HG03439 (cell line): Measurements from ENCODE around the gene HOXA3.

Experiments used
- ATAC-seq: cut with Tn5 transposase; IDR thresholded peaks from one replicate; pipeline ENCODE4 v1.9.1; 2021; ENCODE audit warnings: mild to moderate bottlenecking, moderate library complexity; ENCODE audit not compliant: unreplicated experiment

Gene HOXA3

GRCh38 chr7:27189997-27190748, 37.8 kb upstream of the HOXA3 start:
- no peak for ATAC-seq

GRCh38 chr7:27189295-27189996, 37.1 kb upstream of the HOXA3 start:
- ATAC-seq: no peak

DNA sequence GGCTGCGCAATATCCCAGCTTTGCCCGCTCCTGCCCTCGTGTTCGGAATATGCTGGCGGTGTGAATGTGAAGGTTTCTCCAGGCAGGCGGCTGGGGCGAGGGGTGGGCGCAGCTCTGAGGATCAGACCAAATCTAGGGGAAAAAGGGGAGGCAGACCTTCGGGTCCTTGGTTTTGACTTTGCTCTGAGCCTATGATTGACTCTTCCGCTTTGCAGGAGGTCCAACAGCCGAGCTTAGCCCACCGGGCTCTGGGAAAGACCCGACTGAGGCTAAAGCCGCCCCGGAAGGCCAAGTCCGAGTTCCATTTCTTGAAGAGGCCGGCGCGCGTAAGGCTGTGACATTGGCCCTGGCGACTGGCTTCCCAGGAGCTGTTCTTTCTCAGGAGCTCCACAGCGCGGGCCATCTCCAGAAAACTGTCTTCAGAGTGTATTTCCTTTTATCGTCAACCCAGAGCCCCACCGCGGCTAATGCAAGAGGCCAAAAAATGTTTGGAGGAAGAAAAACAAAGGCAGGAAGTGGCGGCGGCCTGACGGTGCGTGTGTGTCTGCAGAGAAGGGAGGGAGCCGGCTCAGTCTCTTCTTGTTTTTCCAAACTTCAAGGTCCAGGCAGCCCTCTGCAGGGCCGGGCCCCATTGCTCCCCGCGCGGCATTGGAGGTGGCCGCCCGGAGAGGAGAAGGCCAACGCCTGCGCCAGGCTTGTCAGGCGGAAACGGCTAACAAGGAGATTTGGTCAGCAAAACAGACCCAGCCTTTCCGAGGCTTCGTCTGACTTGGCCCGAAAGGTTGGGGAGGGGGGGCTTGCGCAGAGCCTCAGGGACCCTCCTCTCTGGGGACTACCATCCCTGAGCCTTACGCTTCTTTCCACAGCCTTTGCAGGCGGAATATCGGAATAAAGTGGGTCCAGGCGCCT, 36.3 kb upstream of the HOXA3 start:
- no peak for ATAC-seq

DNA sequence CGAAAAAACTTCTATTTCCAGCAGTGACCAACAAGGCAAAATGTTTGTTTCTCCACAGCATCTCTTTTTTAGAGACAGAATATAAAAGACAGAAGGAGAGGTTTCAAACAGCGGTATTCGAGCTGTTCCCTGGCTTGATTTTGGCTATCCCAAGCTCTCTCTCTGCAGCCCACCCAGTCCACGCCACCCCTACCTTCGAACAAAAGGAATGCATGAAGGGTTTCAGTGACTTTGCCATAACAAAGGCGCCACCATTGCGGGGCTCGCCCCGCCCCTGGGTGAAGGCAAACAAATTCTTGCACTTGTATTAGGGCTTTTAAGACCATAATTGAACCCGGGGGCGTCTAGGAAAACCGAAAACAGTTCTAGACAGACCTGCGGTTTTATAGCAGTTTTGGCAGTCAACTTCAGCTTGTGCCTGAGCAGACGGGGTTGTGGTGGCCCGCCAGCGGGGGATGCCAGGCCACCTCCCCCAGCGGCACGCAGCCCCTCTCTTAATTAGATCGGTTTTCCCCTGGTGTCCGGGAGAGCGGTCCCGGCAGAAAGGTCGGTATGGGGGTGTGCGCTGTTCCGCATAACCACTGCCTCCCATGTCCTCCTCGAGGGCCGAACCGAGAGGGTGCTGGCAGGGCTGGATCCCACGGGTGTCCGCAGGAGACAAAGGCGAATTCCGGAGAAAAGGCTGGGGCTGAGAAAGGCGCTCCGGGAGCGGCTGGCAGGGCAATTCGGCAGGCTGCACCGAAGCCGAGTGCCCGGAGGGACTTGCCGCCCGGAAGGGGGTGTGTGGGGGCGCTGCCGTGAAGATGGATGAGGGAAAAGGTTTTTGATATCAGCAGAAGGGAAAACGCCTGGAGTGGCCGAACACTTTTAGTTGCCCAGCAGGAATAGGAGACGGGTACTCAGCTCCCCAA, 35.3 kb upstream of the HOXA3 start:
- ATAC-seq: no peak

DNA sequence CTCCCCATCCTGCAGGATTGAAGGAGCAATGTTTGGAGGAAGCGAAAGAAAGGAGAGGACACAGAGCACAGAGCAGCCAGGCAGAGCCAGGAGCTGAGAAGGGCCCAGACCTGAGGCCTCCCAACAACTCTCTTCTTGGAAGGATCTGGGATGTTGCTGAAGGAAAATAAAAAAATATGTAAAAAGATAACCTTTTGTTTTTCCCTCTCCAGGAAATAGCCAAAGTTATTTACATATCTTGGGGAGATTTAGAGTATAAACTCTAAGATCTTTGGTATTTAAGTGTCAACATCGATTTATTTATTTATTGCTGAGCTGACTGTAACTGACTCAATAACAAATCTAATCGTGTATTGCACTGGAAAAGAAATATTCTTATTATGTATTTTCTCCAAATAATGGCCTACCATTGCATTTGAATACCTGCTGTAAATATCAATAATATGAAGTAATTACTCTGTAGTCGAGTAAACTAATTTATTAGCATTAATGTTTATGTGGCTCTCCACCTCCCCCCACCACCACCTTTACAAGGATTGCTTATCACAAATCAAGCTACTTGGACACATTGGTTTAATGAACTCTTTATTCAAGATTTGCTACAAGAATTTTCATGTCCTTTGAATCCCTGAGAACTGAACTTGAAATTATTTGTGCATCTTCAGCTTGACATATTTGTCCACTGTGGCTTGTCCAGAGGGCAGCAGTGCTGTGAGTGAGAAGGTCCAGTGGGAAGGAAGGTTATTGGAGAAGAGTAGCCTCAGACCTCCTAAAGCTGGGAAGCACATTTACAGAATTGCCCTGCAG, 34.5 kb upstream of the HOXA3 start:
- no peak for ATAC-seq

GRCh38 chr7:27185854-27186667, 33.7 kb upstream of the HOXA3 start:
- ATAC-seq: no peak

DNA sequence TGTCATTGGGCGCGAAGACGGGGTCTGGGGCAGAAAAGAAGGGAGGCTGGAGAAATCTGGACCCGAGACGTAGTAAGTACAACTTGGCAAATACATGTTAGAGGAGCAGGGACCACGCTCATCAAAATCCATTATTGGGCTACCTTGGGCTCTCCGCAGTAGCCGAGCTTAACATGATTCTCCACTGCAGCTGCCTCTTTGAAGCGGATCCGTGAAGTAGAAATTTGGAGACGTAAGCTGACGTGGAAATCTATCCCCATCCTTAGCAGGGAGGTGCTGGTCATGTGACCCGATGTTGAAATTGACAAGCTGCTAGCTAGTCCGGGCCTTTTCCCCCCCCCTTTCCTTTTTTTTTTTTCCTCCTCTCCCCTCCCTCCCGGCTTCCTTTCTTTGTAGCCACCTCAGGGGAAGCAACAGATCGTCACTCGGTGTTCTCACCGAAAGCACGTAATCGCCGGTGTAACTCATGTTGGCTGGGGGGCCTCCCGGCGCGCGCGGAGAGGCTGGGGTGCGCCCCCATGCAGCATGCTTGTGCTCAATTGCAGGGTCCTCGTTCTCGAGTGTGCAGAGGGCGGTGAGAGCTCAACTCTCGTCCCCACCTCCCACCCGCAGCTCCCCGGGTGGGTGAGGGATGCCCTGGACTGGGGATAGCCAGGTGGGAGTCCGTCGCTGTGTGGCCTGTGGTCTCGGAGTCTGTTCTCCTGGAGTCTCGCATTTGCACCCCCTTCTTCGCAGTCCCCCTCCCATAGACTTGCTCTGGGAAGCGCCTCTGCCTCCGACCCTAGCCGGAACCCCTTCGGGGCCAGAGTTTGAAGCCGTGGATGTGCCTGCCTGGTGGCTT, 32.9 kb upstream of the HOXA3 start, which contains the start of gene HOXA11:
HOXA11 (minus strand) TSS at position 220 of the 841 bp plus-strand sequence; CDS start at position 132, 88 bp downstream.
- ATAC-seq: no peak

DNA sequence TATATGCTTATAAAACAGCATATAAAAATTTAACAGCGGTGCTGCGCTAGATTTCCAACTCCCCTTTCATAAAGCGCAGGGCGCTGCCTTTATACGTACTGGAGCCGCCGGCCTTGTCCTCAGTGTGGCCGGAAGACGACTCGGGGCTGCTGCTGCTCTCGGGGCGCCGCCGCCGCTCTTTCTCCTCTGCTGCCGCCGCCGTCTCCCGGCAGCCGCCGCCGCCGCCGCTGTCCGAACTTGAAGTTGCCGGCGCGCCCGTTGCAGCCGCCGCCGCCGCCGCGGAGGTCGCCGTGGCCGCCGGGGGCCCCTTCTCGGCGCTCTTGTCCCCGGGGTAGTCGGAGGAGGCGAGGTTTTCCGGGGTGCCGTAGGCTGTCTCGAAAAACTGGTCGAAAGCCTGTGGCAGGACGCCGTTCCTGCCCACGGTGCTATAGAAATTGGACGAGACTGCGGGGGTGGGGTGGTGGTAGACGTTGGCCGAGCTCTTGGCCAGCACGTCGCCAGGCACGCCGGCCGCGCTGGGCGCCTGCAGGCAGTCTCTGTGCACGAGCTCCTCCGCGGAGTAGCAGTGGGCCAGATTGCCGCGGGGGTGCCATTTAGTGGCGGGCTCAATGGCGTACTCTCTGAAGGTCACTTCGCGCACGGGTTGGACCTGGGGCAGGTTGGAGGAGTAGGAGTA, 32.1 kb upstream of the HOXA3 start:
- no peak for ATAC-seq

- no peak for ATAC-seq
Measured at GRCh38 chr7:27183682-27184336, 31.4 kb upstream of the HOXA3 start.

- no peak for ATAC-seq
Measured at GRCh38 chr7:27182861-27183681, 30.7 kb upstream of the HOXA3 start.

DNA sequence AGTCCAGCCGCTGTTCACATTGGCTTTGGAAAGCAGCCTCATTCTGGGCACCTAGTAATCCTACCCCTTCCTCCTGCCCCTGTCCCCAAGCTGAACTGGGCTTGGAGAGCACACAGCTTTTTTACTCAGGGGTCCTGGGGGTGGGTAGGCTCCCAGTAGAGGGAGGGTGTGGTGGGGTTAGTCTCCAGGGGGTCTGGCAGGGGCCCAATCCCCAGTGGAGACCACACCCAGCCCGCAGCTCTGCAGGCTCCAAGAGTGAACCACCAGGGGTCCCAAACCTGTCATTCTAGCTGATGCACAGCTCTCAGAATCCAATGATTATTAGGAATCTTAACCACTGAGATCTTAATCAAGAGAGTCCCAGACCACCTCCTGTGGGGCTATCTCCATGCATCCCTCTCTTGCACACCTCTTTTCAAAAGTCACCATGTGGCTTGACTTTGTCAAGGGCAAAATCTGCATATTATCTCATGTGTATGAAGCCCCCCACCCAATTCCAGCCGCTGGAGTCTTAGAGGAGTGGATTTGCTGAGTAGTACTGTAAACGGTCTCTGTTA, 30.0 kb upstream of the HOXA3 start:
- no peak for ATAC-seq

- no peak for ATAC-seq
Measured at GRCh38 chr7:27181795-27182275, 29.5 kb upstream of the HOXA3 start.

GRCh38 chr7:27180431-27181420, 28.3 kb upstream of the HOXA3 start:
- ATAC-seq: no peak
